Liver (tissue), 9 donors: ENCODE results near the gene HEBP2. TPM values are rescaled to one million over a fixed set of nuclear protein-coding genes. Genes with fewer than 3 reads are reported as not detected.

Experiments used
- DNase-seq: peaks from one replicate; pipeline ENCODE4 v3.0.0-alpha.2; 2017; ENCODE audit warnings: low spot score
- H3K27ac ChIP-seq, 2 donors: one replicate each; pipeline ENCODE4 v1.7.0; 2013; ENCODE audit warnings: inconsistent platforms in 2 of 2, low read length in 2 of 2, control low read depth in 1 of 2, low read depth in 1 of 2, mild to moderate bottlenecking in 1 of 2
- H3K27me3 ChIP-seq, 4 donors: one replicate each; pipeline versions ENCODE4 v1.6.1 to v1.7.0; 2013; ENCODE audit warnings: low read length in 3 of 4, inconsistent platforms in 1 of 4, mild to moderate bottlenecking in 1 of 4, moderate library complexity in 1 of 4; ENCODE audit not compliant: control insufficient read depth in 4 of 4, insufficient read depth in 4 of 4
- H3K36me3 ChIP-seq, 4 donors: one replicate each; pipeline versions ENCODE4 v1.6.1 to v1.7.0; 2013; ENCODE audit warnings: low read length in 3 of 4, mild to moderate bottlenecking in 3 of 4, low read depth in 1 of 4, moderate library complexity in 1 of 4; ENCODE audit not compliant: control insufficient read depth in 4 of 4, insufficient read depth in 3 of 4
- H3K4me1 ChIP-seq, 4 donors: one replicate each; pipeline versions ENCODE4 v1.6.1 to v1.7.0; 2013; ENCODE audit warnings: low read length in 3 of 4, mild to moderate bottlenecking in 3 of 4, moderate library complexity in 1 of 4; ENCODE audit not compliant: control insufficient read depth in 4 of 4, insufficient read depth in 4 of 4
- H3K4me3 ChIP-seq, 3 donors: one replicate each; pipeline versions ENCODE4 v1.6.1 to v1.7.0; 2013; ENCODE audit warnings: low read length in 3 of 3, control low read depth in 1 of 3, low read depth in 1 of 3, mild to moderate bottlenecking in 1 of 3
- H3K9ac ChIP-seq, 2 donors: one replicate each; pipeline ENCODE4 v1.7.0; 2013; ENCODE audit warnings: low read length in 2 of 2, mild to moderate bottlenecking in 2 of 2, moderate library complexity in 2 of 2, control low read depth in 1 of 2, low read depth in 1 of 2
- H3K9me3 ChIP-seq, 4 donors: one replicate each; pipeline versions ENCODE4 v1.6.1 to v1.7.0; 2013; ENCODE audit warnings: low read length in 3 of 4; ENCODE audit not compliant: control insufficient read depth in 4 of 4
- ATF3 ChIP-seq: IDR thresholded peaks from 2 replicates; pipeline ENCODE4 v1.6.1; 2016; ENCODE audit warnings: antibody characterized with exemption
- CTCF ChIP-seq: fragments of 150-350 bp; IDR thresholded peaks from 2 replicates; pipeline ENCODE4 v1.5.1; 2017; ENCODE audit warnings: improper control_type of control experiment, low read depth, low read length; ENCODE audit not compliant: missing input control
- EGR1 ChIP-seq, 2 donors: IDR thresholded peaks; 2 replicates each; pipeline ENCODE4 v1.6.1; 2016 to 2018; ENCODE audit warnings: antibody characterized with exemption in 2 of 2, low read depth in 2 of 2
- FOXA1 ChIP-seq: IDR thresholded peaks from 2 replicates; pipeline ENCODE4 v1.6.1; 2016; ENCODE audit warnings: antibody characterized with exemption
- GABPA ChIP-seq, 2 donors: IDR thresholded peaks in 1 of 2; conservative IDR thresholded peaks in 1 of 2; 2 replicates each; pipeline ENCODE4 v1.6.1; 2016; ENCODE audit warnings: antibody characterized with exemption in 2 of 2, mild to moderate bottlenecking in 1 of 2, moderate library complexity in 1 of 2
- HNF4G ChIP-seq: IDR thresholded peaks from 2 replicates; pipeline ENCODE4 v1.6.1; 2016; ENCODE audit warnings: antibody characterized with exemption
- JUND ChIP-seq, 2 donors: IDR thresholded peaks; 2 replicates each; pipeline ENCODE4 v1.6.1; 2016; ENCODE audit warnings: antibody characterized with exemption in 2 of 2
- NR2F2 ChIP-seq: IDR thresholded peaks from 2 replicates; pipeline ENCODE4 v1.6.1; 2016; ENCODE audit warnings: antibody characterized with exemption
- RAD21 ChIP-seq, 2 donors: IDR thresholded peaks; 2 replicates each; pipeline ENCODE4 v1.6.1; 2016; ENCODE audit warnings: antibody characterized with exemption in 2 of 2, mild to moderate bottlenecking in 2 of 2
- RXRA ChIP-seq, 2 donors: IDR thresholded peaks; 2 replicates each; pipeline ENCODE4 v1.6.1; 2017 to 2018; ENCODE audit warnings: antibody characterized with exemption in 2 of 2, mild to moderate bottlenecking in 1 of 2
- SP1 ChIP-seq: IDR thresholded peaks from 2 replicates; pipeline ENCODE4 v1.6.1; 2018; ENCODE audit warnings: antibody characterized with exemption, mild to moderate bottlenecking
- WGBS: extraction: QIAGEN DNeasy Blood & Tissue Kit; methylation state at CpG from one replicate; pipeline ENCODE4 v1.1.7; 2013; 5-methylcytosine and 5-hydroxymethylcytosine counted together
- polyA plus RNA-seq, 2 donors: library from polyadenylated mRNA; stranded (reverse) in 1 of 2; unstranded in 1 of 2; fragments of 200-250 nt in 1 of 2; fragments of >200 nt in 1 of 2; fragmentation: Nextera tagmentation in 1 of 2; extraction: Ambion mirVana in 1 of 2; gene quantifications; one replicate each; pipeline versions ENCODE4 v1.2.1 to v1.2.3, GENCODE V29; 2013 to 2015
- total RNA-seq, 2 donors: library from RNA; depleted of rRNA; stranded (reverse); fragments of >200 nt; gene quantifications; one replicate each; pipeline ENCODE4 v1.2.3, GENCODE V29; 2014
- TF ChIP-seq, protein P1 (sequence below): IDR thresholded peaks from 2 replicates; pipeline ENCODE4 v1.6.1; 2016; ENCODE audit warnings: antibody characterized with exemption
- donor health status: healthy.
- donor health status: healthy.
- donor health status: healthy.
- donor health status: healthy.
- donor health status: healthy.

Gene HEBP2
- total and polyA plus RNA-seq, 4 donors, result 5.6 to 58.0 (median 16.8) TPM

DNA sequence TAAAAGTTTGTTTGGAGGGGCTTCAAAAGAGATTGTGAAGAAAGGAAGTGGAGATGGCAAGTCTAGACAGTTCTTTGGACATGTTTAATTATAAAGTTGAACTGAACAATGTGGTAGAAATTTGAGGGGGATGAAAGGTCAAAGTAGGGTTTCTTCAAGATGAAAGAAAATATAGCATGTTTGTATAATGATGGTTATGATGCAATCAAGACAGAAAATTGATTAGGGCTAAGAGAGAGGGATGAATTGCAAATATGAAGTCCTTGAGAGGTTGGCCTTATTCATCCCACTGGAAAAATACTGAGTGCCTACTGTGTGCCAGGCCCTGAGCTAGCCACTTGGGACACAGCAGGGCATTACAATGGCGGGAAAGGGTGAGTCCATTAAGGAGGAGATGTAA lies 57.6 kb downstream of the HEBP2 start:
- Histone ChIP-seq H3K4me3 (no peak overlapping the region), H3K4me1 (no peaks in the 10 kb centered on the region), H3K9me3 (no peaks in the 10 kb centered on the region), H3K36me3 (peaks cover 0 to 37% (median 16%) of the 10 kb centered on the region in 4 donors), H3K27me3 (no peaks in the 10 kb centered on the region), H3K9ac (no peak overlapping the region), H3K27ac (no peak overlapping the region)
- DNase-seq, result no peak
- no peak for TF ChIP-seq ATF3
- TF ChIP-seq CTCF, result no peak
- TF ChIP-seq FOXA1, result no peak
- TF ChIP-seq, protein P1, sequence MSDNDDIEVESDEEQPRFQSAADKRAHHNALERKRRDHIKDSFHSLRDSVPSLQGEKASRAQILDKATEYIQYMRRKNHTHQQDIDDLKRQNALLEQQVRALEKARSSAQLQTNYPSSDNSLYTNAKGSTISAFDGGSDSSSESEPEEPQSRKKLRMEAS, result no peak
- no peak for TF ChIP-seq EGR1 (IDR thresholded peaks at IDR 0.05; ENCODE audit: low read depth in 2 of 2)
- TF ChIP-seq SP1, result no peak
- no peak for TF ChIP-seq JUND (IDR thresholded peaks at IDR 0.05)
- 100% methylated on average over 1 of the region's 1 CpG for whole genome bisulfite sequencing

DNA sequence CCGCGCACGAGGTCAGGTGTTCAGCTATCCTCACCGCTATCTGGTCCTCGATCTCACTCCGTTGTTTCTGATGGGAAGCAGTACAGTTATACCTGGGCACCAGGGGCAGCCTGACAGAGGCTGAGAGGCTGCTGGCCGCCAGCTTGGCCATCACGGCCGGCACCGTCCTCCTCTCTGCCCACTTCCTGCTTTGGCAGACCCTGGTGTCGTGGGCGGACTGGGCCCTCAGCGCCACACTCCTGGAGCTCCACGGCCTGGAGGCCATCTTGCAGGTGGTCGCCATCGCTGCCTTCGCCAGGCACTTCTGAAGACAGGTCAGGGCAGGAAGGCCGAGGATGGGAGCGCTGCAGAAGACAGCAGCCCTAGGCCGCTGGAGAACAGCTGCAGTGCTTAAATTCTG lies 60.1 kb downstream of the HEBP2 start:
- 97% methylated on average over 20 of the region's 20 CpGs for WGBS
- Histone ChIP-seq H3K9ac (no peak overlapping the region), H3K36me3 (peaks cover 1 to 39% (median 23%) of the 10 kb centered on the region in 4 donors), H3K27ac (no peak overlapping the region), H3K4me1 (no peaks in the 10 kb centered on the region), H3K9me3 (no peaks in the 10 kb centered on the region), H3K4me3 (no peak overlapping the region), H3K27me3 (no peaks in the 10 kb centered on the region)
- TF ChIP-seq RAD21 (IDR thresholded peaks at IDR 0.05), result no peak
- TF ChIP-seq ATF3, result no peak
- TF ChIP-seq GABPA (IDR thresholded peaks at IDR 0.05 in 1 of 2, conservative IDR thresholded peaks at IDR 0.05 in 1 of 2), result no peak
- no peak for TF ChIP-seq JUND (IDR thresholded peaks at IDR 0.05)
- DNase-seq, result no peak

DNA sequence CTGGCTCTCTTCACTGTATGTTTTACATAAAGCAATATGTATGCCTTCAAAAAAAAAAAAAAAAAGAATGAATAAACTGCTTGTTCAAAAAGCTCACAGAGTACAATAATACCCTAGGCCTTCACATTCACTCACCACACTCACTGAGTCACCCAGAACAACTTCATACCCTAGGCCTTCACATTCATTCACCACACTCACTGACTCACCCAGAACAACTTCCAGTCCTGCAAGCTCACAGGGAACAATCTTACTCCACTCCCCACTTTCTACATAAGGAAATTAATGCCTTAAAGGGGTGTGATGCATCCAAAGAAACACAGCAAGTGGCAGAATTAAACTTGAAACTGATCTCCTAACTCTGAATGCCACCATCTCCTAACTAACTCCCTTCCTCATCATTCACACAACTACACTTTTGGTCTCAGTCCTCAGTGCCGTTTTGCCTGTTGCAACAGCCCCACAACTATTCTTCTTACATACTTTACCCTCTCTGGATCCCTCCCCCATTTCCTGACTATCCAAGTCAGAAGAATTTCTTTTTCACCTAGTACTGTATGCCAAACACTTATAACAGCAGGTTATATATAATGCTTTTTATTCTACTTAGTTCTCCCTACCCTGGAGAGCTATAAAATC lies 61.1 kb downstream of the HEBP2 start:
- no peak for DNase-seq
- no peaks in the 10 kb centered on the region for H3K9me3 ChIP-seq
- no peak for TF ChIP-seq RXRA (IDR thresholded peaks at IDR 0.05)
- no peak for TF ChIP-seq HNF4G
- no peak for TF ChIP-seq ATF3
- TF ChIP-seq RAD21 (IDR thresholded peaks at IDR 0.05), result no peak
- no peak for TF ChIP-seq NR2F2
- TF ChIP-seq EGR1 (IDR thresholded peaks at IDR 0.05; ENCODE audit: low read depth in 2 of 2), result no peak
- TF ChIP-seq, protein P1, result no peak
- no peak for TF ChIP-seq GABPA (IDR thresholded peaks at IDR 0.05 in 1 of 2, conservative IDR thresholded peaks at IDR 0.05 in 1 of 2)
- 64% methylated on average over 1 of the region's 1 CpG for WGBS
- no peak overlapping the region for H3K4me3 ChIP-seq
- peaks cover 1 to 45% (median 27%) of the 10 kb centered on the region in 4 donors for H3K36me3 ChIP-seq
- H3K27ac ChIP-seq, result no peak overlapping the region
- no peaks in the 10 kb centered on the region for H3K4me1 ChIP-seq
- H3K9ac ChIP-seq, result no peak overlapping the region
- H3K27me3 ChIP-seq, result no peaks in the 10 kb centered on the region
